Measurements from ENCODE around the gene WNT8A.

The WNT8A gene

DNA sequence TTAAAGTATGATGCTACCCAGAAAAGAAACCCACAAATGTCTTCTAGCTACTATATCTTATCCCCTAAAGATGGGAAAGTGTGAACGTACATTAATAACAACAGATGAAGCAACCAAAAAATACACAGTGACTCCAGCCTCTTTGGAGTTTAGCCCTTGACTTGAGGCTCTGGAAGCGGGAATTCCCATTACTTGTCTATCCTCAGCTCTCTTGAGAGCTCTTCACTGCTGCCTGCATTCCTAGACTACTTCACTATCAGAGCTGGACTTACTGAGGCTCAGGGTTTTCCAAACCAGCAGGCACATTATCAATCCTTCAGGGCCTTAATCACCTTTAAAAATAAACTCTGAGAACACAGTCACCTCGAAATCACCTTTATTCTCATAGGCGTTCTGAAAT is 56.4 kb downstream of the WNT8A start:
- no peak for DNase-seq (ENCODE audit: low spot score)
